ENCODE measurements around the gene IVD. TPM values are rescaled to one million over a fixed set of nuclear protein-coding genes. Genes with fewer than 3 reads are reported as not detected.

IVD gene
- polyA plus RNA-seq, 1 of the 3 experiments (the other 2 are of a cell fraction) = 54.2 TPM

DNA sequence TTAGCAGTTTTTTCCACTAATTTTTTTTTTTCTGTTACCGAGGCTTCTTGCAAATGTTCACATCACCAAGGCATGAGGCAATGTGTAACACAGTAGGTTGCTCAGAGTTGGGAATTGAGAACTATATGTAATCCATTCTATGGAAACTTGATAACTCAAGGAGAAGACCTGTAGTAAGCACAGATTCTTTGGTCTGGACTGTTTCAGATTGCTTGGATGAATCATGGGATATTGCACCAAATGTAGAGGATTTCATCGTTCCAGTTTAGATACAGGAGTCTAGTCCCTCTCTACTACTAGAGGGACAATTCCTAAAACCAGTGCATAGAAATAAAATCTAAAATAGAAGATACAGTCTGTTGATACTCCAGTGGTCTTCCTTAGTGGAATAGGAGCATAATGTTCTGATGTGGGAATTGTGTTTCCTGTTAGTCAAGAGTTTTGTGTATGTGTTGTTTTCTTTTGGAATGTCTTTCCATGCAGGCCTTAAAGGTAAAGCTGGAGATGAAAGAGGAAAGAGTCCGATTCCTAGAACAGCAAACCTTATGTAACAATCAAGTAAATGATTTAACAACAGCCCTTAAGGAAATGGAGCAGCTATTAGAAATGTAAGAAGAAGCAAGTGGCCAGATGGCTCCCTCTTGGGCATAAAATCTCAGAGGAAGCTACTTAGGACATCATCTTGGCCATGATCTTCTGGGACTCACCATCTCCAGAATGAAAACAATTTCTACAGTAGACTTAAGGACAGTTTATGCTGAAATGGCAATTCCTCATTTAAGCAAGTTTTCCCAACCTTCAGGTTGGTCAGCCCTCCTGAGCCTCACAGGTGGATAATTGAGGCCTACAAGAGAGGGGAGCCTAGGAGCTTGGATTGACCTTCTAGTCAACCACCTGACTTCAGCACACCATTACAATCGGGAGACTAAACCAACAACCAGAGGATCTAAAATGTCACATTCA lies 12.3 kb upstream of the IVD start:
- Histone ChIP-seq H3K79me2 (ENCODE audit: insufficient read depth) (no peaks in the 10 kb centered on the region), H2AFZ (ENCODE audit: low read depth) (no peak overlapping the region), H3K4me1 (ENCODE audit: control insufficient read depth in 1 of 2, insufficient read depth in 2 of 2, low read depth in 1 of 2, low read length in 1 of 2) (no peaks in the 10 kb centered on the region), H3K36me3 (replicated peaks in 1 of 2; ENCODE audit: control insufficient read depth in 1 of 2, insufficient read depth in 2 of 2, low read length in 1 of 2) (peaks cover 25 to 38% of the 10 kb centered on the region in 2 experiments), H3K9me2 (no peaks in the 10 kb centered on the region), H3F3A (replicated peaks; ENCODE audit: insufficient read depth) (peaks cover 3% of the 10 kb centered on the region), H3K27ac (ENCODE audit: low read depth in 2 of 2, low read length in 1 of 2) (no peak overlapping the region), H3K4me2 (no peak overlapping the region), H3K9ac (no peak overlapping the region), H3K9me3 (no peaks in the 10 kb centered on the region), H3K27me3 (ENCODE audit: insufficient read depth) (no peaks in the 10 kb centered on the region), H4K20me1 (ENCODE audit: insufficient read depth) (no peaks in the 10 kb centered on the region), H3K4me3 (ENCODE audit: low read depth in 2 of 2, low read length in 1 of 2) (no peak overlapping the region)
- ChIA-PET POLR2A (no interaction called here), CTCF (interaction anchor here (1.4 kb wide), 1 partner anchor 18 kb away, joined by 4 read pairs; no protein-coding TSS in a partner anchor)
- DNase-seq = no peak
- TF ChIP-seq TCF12 (IDR thresholded peaks at IDR 0.05) = no peak
- TF ChIP-seq GATA2 (CRISPR knock-in tag; IDR thresholded peaks at IDR 0.05) = no peak
- TF ChIP-seq RFX5 (IDR thresholded peaks at IDR 0.05; ENCODE audit: low read length) = no peak
- no peak for TF ChIP-seq SMC3 (IDR thresholded peaks at IDR 0.05; ENCODE audit: low read depth, low read length)
- TF ChIP-seq EZH2phosphoT487 (IDR thresholded peaks at IDR 0.05; ENCODE audit: borderline replicate concordance, low read depth) = no peak
- no peak for TF ChIP-seq RAD21 (IDR thresholded peaks at IDR 0.05; ENCODE audit: low read length)
- no peak for TF ChIP-seq FOSL2 (IDR thresholded peaks at IDR 0.05; ENCODE audit: borderline replicate concordance, low read depth)
- 95% methylated on average over 4 of the region's 4 CpGs for WGBS (ENCODE audit: low lambda C conversion rate)

GRCh38 chr15:40397688-40398412 lies 7.7 kb upstream of the IVD start:
- Histone ChIP-seq H3K27me3 (ENCODE audit: insufficient read depth) (no peaks in the 10 kb centered on the region), H3K4me3 (ENCODE audit: low read depth in 2 of 2, low read length in 1 of 2) (no peak overlapping the region), H3K4me1 (ENCODE audit: control insufficient read depth in 1 of 2, insufficient read depth in 2 of 2, low read depth in 1 of 2, low read length in 1 of 2) (no peaks in the 10 kb centered on the region), H3K9ac (no peak overlapping the region), H3K27ac (ENCODE audit: low read depth in 2 of 2, low read length in 1 of 2) (no peak overlapping the region), H3K9me3 (no peaks in the 10 kb centered on the region), H2AFZ (ENCODE audit: low read depth) (no peak overlapping the region), H3K4me2 (no peak overlapping the region), H3K36me3 (replicated peaks in 1 of 2; ENCODE audit: control insufficient read depth in 1 of 2, insufficient read depth in 2 of 2, low read length in 1 of 2) (peaks cover 3 to 13% of the 10 kb centered on the region in 2 experiments), H3K9me2 (no peaks in the 10 kb centered on the region), H3K79me2 (ENCODE audit: insufficient read depth) (no peaks in the 10 kb centered on the region), H4K20me1 (ENCODE audit: insufficient read depth) (no peaks in the 10 kb centered on the region), H3F3A (replicated peaks; ENCODE audit: insufficient read depth) (peaks cover 5% of the 10 kb centered on the region)
- CTCF ChIA-PET = interaction anchor here (0.6 to 2.3 kb wide), 4 partner anchors 14 to 67 kb away, joined by 3 to 8 read pairs (median 3); no protein-coding TSS in a partner anchor
- no peak for TF ChIP-seq EZH2phosphoT487 (IDR thresholded peaks at IDR 0.05; ENCODE audit: borderline replicate concordance, low read depth)
- TF ChIP-seq MXI1 (IDR thresholded peaks at IDR 0.05; ENCODE audit: low read depth, low read length) = no peak
- TF ChIP-seq, protein P1, sequence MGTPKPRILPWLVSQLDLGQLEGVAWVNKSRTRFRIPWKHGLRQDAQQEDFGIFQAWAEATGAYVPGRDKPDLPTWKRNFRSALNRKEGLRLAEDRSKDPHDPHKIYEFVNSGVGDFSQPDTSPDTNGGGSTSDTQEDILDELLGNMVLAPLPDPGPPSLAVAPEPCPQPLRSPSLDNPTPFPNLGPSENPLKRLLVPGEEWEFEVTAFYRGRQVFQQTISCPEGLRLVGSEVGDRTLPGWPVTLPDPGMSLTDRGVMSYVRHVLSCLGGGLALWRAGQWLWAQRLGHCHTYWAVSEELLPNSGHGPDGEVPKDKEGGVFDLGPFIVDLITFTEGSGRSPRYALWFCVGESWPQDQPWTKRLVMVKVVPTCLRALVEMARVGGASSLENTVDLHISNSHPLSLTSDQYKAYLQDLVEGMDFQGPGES (IDR thresholded peaks at IDR 0.05; ENCODE audit: low read depth, low read length) = no peak
- 94% methylated on average over 8 of the region's 8 CpGs for WGBS (ENCODE audit: low lambda C conversion rate)
- POLR2A ChIA-PET = interaction anchor here (2.6 kb wide), 1 partner anchor 8 kb away, joined by 13 read pairs; the partner anchor contains the start of gene IVD
- no peak for DNase-seq

Measured in SK-N-SH (cell line).